HUDEP-2 (cell line): Measurements from ENCODE around the gene RNF151.
"Not testable (repeated sequence)": the region's sequence is repeated elsewhere in the genome, so short reads cannot be mapped to it uniquely, and the experiment has no call there.

Source experiments
- DNase-seq, 76 experiments: peaks; one replicate each; lab custom pipeline; 2025; ENCODE audit not compliant: unreplicated experiment in 76 of 76; lab: John Stamatoyannopoulos, UW

RNF151 gene

DNA sequence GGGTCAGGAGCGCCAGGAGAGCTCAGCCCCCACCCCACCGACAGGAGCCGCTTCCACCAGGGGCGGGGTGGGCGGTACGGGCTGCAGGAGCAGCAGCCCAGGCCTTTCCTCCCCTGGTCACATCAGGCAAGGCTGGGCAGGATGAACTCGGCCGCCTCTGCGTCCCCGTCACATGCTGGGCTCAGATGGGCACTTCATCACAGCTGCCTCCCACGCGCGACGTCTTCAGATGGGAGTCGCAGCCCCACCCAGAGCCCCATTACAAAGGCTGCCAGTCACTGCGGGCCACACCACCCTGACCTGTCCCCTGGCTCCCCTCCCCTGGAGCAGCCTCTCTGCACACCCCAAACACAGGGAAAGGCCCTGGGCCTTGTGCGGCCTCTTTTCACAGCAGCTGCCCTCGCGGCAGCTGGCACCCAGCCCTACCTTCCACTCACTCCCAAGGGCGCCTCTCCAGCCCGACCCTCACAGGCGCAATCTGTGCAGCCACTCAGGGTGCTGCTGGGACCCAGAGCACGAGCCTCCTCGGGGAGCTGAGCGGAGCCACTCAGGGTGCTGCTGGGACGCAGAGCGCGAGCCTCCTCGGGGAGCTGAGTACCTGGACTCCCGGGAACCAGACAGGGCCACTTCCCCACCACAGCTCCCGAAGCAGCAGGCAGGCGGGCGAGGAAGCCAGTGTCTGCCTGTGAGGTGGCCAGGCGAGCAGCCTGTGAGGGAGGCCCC is 38.3 kb downstream of the RNF151 start:
- peak in 6 of 76 experiments; percentile 10 to 52 (median 20) for DNase-seq

DNA sequence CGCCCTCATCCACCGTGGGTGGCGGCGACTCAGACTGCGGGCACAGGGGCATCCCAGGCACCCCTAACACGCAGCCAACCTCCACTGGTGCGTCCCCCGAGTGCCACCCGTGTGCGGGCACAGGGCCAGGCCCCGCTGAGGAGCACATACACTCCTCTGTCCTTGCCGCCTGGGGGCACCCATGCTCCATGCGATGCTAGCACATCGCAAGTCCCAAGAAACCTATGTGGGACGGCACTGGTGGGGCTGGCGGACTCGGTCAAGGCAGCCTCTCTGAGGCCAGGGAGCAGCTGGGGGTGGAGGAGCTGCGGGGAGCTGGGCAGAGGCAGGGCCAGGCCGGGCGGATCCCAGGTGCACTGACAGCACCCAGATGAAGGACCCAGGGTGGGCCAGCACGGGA is 39.0 kb downstream of the RNF151 start:
- peak in 15 of 76 experiments; percentile 5 to 42 (median 22) for DNase-seq

DNA sequence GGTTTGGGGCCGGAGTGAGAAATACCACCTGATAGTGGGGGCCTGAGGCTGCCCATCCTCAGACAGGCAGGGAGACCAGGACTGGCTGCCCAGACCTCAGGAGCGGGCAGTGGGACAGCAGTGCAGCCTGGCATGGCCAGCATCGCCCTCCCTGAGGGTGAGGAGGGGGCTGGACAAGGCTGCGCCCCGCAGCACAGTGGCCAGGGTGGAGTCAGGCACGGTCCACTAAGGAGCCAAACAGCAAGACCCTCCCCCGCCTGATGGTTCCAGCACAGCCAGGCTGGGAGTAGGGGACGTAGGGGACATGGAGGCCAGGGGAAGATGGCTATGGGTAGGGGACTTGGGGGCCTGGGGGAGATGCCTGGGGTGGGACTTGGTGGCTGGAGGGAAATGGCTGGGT is 39.7 kb downstream of the RNF151 start:
- DNase-seq = no peak

DNA sequence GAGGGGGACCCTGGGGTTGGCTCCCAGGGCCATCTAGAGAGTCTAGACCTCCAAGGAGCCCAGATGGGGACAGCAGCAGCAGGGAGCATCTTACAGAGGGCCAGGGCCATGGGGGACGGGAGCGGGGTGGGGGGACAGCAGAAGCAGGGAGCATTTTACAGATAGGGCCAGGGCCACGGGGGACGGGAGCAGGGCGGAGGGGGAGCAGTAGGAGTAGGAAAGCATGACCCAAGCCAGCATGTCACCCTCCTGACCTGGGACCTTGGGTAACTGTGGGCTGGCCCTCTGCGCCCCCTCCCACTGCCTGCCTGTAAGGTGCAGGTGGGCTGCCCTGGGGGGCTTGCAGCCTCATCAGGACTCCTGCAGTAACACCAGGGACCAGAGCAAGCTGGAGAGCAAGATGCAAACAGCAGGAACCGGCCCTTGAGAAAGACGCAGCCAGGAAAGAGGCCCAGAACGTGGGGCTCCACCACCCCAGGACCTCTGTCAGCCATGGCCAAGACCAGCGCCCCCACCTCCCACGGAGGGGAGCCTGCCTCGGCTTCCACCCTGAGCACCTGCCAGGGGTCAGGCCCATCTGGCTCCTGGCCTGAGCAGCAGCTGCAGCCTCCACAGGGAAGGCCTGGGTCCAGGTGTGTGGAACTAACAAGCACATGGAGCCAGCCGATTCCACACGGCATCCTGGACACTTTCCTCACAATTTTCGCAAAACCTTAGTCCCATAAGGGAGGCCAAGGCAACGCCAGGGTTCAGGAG is 40.6 kb downstream of the RNF151 start:
- no peak for DNase-seq

DNA sequence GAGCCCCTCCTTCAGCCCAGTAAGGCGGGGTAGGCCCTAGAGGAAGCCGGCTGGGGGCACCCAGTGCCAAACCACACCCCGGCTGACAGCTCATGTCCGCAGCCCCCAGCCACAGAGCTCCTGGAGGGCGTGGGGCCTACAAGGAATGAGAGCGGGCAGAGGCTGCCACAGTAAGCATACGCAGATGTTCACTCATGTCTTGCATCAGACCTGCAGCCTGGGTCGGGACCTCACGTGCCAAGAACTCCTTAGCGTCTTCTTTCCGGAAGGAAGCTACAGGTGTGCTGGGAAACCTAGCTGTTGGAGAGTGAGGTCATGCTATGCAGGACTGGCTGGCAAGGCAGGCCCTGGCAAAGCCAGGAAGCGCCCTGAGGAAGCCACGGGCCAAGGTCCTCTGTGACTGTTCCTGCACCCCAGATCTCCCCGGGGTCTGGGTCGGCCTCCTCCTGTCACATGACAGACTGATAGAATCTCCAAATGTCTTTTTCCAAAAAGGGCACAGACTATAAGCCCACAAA is 41.4 kb downstream of the RNF151 start:
- peak in 35 of 76 experiments; percentile 13 to 56 (median 36) for DNase-seq

DNA sequence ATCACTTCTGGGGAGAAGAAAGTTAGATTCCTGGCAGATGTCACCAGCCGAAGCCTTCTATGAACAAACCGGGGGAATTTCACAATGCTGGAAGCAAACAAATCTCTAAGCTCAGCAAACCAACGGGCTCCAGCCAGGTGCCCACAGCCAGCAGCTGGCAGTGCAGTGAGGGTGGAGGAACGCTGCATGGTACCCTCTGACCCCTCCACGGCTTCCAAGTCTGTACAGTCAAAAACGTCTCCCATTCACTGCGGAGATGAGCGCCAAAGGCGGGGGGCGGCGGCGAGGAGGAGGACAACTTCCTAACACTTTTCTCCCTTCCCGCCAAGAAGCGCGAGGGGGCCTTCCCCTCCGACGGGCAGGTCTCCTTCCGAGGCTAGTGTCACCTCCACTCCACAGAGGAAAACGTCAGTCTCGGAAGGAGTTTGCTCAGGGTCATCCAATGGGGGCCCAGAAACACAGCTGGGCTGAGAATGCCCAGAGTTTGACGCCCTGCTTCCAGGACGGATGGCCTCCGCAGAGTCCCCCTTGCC is 42.0 kb downstream of the RNF151 start:
- peak in 4 of 76 experiments; percentile 12 to 28 (median 19) for DNase-seq

DNA sequence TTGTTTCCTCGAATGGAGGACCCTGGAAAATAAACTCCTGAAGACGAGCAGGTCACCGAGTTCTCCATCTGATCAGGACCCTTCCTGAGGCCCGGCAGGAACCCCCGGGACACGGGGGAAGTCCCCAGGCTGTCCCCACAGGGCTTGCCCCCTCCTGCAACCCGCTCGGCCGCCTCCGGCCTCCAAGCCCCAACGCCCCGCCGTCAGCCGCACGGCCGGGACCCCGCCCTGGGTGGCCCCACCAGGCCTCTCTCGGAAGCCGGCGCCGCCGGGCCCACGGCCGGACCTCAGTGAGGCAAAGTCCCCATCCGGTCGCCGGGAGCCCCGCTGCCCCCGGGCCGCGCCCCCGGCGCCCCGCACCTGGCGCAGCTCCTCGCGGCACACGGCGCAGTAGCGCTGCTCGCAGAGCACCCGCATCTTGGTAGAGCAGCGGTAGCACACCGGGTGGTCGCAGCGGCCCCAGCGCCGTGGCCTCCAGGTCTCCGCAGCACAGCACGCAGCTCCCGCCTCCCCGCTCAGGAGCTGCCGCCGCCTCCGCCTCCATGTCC is 42.6 kb downstream of the RNF151 start:
- peak in 3 of 76 experiments; percentile 16 to 23 (median 18) for DNase-seq

DNA sequence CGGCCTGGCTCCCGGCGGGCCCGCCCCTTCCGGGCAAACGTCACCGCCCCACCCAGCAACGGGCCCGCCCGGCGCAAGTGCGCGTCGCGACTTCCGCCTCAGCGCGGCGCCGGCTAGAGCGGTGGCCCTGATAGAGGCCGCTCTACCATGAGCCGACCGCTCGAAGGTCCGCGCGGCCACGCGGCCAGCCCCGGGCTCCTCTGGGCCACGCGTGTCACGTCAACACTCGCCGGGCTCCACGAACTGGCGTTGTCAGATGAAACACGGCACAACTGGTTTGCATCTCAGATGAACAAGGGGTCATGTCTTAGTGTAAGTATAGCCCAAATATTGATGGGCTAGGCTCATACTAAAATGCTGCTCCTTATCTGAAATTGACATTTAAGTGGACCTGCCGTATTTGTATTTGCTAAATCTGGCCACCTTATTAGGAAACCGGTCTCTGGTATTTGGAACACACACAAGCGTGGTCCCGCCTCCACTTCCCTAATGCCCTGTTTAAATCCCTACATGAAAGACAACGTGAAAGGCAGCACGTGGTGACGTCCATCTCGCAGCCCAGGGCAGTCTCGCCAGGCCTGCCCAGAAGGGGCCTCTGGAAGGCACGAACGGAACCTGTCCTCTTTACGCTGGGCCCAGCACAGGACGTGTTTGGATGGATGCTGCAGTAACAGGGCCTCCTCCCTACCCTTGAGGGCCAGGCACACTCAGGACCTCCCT is 43.3 kb downstream of the RNF151 start, which contains the start of gene ZNF598:
TSS of gene ZNF598 (minus strand) at position 31 of the 720 bp plus-strand sequence.
- peak in 65 of 76 experiments; percentile 19 to 79 (median 60) for DNase-seq

DNA sequence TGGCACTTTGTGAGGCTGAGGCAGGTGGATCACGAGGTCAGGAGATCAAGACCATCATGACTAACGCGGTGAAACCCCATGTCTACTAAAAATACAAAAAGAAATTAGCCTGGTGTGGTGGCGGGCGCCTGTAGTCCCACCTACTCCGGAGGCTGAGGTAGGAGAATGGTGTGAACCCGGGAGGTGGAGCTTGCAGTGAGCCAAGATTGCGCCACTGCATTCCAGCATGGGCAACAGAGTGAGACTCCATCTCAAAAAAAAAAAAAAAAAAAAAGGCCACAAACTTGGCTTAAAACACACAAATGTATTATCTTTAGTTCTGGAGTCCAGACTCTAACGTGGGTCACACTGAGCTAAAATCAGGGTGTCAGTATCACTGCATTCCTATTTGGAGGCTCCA is 45.1 kb downstream of the RNF151 start:
- DNase-seq = not testable (repeated sequence)

DNA sequence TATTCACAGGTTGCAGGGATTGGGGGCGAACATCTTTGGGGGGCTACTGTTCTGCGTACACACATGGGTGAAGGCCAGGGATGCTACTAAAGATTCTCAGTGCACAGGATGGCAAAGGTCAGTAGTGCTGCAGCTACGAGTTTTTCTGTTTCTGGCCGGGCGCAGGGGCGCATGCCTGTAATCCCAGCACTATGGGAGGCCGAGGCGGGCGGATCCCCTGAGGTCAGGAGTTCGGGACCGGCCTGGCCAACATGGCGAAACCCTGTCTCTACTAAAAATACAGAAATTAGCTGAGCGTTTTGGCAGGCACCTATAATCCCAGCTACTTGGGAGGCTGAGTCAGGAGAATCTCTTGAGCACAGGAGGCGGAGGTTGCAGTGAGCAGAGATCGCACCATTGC is 46.9 kb downstream of the RNF151 start:
- DNase-seq = no peak

DNA sequence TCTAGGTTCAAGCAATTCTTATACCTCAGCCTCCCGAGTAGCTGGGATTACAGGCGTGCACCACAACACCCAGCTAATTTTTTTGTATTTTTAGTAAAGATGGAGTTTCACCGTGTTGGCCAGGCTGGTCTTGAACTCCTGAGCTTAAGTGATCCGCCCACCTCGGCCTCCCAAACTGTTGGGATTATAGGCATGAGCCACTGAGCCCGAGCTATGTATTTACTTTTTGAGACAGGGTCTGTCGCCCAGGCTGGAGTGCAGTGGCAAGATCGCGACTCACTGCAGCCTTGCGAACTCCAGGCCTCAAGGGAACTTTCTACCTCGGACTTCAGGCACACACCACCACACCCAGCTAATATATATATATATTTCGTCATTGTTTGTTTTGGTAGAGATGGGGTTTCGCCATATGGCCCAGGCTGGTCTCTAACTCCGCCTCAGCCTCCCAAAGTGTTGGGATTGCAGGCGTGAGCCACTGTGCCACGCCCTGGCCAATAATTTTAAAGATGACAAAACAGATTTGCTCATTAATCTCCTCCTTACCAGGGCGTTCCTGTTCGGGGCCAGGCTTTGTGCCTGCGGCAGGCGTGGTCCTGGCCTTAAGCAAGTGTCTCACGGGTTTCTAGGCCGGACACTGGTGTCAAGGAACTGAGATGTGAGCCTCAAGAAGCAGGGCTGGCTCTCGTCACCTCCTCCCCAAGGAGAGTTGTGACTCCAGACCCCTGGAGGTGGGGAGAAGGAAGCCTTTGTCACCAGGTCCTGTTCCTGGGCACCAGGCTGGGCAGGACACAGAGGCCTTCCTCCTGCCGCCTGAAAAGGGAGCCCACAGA is 48.7 kb downstream of the RNF151 start:
- DNase-seq = peak in 18 of 76 experiments; percentile 14 to 52 (median 26)

DNA sequence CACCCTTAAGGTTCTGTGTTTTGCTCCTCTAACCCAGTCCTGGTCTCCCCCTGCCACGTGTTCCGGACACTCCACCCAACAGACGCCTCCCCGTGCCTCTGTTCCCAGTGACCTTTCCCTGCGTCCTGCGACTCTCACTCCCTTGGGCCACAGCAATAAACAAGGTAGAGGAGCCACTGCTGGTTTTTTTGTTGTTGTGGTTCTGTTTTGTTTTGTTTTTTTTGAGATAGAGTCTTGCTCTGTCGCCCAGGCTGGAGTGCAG is 49.2 kb downstream of the RNF151 start:
- no peak for DNase-seq

DNA sequence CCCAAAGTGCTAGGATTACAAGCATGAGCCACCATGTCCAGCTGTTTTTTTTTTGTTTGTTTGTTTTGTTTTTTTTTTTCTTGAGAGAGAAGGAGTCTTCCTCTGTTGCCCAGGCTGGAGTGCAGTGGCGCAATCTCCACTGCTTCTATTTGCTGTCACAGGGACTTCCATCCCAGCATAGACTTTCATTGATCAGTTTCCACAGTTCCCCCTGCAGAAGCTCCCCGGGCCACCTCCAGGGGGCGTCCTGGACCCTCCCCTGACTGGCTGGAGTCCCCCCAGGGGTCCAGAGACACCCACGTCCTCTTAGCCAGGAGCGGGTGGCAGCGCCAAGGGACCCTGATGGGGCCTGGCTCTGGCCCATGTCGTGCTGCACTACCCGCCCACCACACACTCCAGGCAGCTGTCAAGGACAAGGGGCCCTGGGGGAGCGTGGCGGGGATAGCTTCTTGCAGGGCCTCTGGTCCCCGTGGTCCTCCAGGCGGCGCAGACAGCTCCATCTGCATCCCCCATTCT is 49.8 kb downstream of the RNF151 start:
- no peak for DNase-seq
